H1 (cell line): Measurements from ENCODE around the gene AGPAT4.
"Not testable (repeated sequence)": the region's sequence is repeated elsewhere in the genome, so short reads cannot be mapped to it uniquely, and the experiment has no call there.

ENCODE experiments used
- BACH1 ChIP-seq: IDR thresholded peaks from 2 replicates; pipeline ENCODE4 v1.6.1; 2012; ENCODE audit warnings: low read length, improper control_type of control experiment
- CHD2 ChIP-seq: IDR thresholded peaks from 2 replicates; pipeline ENCODE4 v1.6.1; 2012; ENCODE audit warnings: low read length, improper control_type of control experiment
- CTBP2 ChIP-seq: IDR thresholded peaks from 2 replicates; pipeline ENCODE4 v1.7.0; 2011; ENCODE audit warnings: borderline replicate concordance, mild to moderate bottlenecking, moderate library complexity, mixed read lengths, low read length; ENCODE audit not compliant: insufficient read depth, insufficient read length
- EZH2 ChIP-seq: fragments of 200-600 bp; sonication (generic); IDR thresholded peaks from 2 replicates; pipeline ENCODE4 v1.7.1; 2012; ENCODE audit warnings: low read depth, mild to moderate bottlenecking, moderate library complexity, low read length, inconsistent platforms; ENCODE audit not compliant: severe bottlenecking
- JUN ChIP-seq: IDR thresholded peaks from 2 replicates; pipeline ENCODE4 v1.6.1; 2011; ENCODE audit warnings: low read depth, mild to moderate bottlenecking, improper control_type of control experiment, low read length
- KDM5A ChIP-seq: fragments of 200-600 bp; IDR thresholded peaks from 2 replicates; pipeline ENCODE4 v1.7.1; 2012; ENCODE audit warnings: mild to moderate bottlenecking, low read length, inconsistent platforms, mixed read lengths
- RAD21 ChIP-seq, 2 experiments: IDR thresholded peaks in 1 of 2; conservative IDR thresholded peaks in 1 of 2; 2 replicates each; pipeline ENCODE4 v1.6.1; 2011; ENCODE audit warnings: low read depth in 2 of 2, low read length in 2 of 2, improper control_type of control experiment in 1 of 2, inconsistent platforms in 1 of 2, mild to moderate bottlenecking in 1 of 2, moderate library complexity in 1 of 2
- SP2 ChIP-seq: IDR thresholded peaks from 2 replicates; pipeline ENCODE4 v1.6.1; 2012; ENCODE audit warnings: mild to moderate bottlenecking, low read length, inconsistent platforms
- SUZ12 ChIP-seq: fragments of 200-600 bp; sonication (generic); IDR thresholded peaks from 2 replicates; pipeline ENCODE4 v1.6.1; 2012; ENCODE audit warnings: mild to moderate bottlenecking, inconsistent platforms, low read length, moderate library complexity, mixed read lengths
- TEAD4 ChIP-seq: IDR thresholded peaks from 2 replicates; pipeline ENCODE4 v1.6.1; 2012; ENCODE audit warnings: low read depth, low read length, inconsistent platforms, mixed read lengths
- YY1 ChIP-seq: IDR thresholded peaks from 2 replicates; pipeline ENCODE4 v1.6.1; 2011; ENCODE audit warnings: low read depth, mild to moderate bottlenecking, low read length

DNA sequence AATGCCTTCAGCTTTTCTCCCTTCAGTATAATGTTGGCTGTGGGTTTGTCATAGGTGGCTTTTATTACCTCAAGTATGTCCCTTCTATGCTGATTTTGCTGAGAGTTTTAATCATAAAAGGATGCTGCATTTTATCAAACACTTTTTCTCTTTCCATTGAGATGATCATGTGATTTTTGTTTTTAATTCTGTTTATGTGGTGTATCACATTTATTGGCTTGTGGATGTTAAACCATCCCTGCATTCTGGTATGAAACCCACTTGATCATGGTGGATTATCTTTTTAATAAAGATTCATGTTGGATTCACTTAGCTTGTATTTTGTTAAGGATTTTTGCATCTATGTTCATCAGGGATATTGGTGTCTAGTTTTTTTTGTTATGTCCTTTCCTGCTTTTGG lies 150.5 kb downstream of the AGPAT4 start:
- not testable (repeated sequence) for TF ChIP-seq SP2; YY1; SUZ12; JUN; CTBP2; KDM5A; TEAD4; BACH1; CHD2; EZH2; RAD21 (IDR thresholded peaks at IDR 0.05 in 1 of 2, conservative IDR thresholded peaks at IDR 0.05 in 1 of 2; ENCODE audit: low read depth in 2 of 2, low read length in 2 of 2)
